ENCODE data around the gene WDHD1.
"Not testable (repeated sequence)": the region's sequence is repeated elsewhere in the genome, so short reads cannot be mapped to it uniquely, and the experiment has no call there.

The WDHD1 gene

GRCh38 chr14:54902521-54903420, 124.1 kb downstream of the WDHD1 start, which contains the start of gene GCH1:
Gene GCH1, minus strand, starts transcription at chr14:54902826. Its CDS starts 163 bp downstream, at chr14:54902663.
- DNase-seq, result peak; percentile 77 to 79

DNA sequence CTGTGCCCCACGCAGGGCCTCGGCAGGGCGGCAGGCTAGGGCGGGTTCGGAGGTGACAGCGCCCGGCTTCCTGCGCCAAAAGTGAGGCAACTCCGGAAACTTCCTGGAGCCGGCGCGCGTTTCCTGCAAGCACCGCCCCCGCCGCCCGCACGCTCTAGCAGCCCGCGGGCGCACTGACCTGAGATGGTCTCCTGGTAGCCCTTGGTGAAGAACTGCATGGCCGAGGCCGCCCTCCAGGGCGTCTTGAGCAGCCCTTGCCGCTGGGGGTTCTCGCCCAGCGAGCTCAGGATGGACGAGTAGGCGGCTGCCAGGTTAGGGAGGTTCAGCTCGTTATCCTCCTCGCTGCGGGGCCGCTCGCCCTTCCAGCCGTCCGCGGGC, 124.8 kb downstream of the WDHD1 start:
- peak; percentile 75 to 84 for DNase-seq

- peak; percentile 17 to 28 for DNase-seq
Measured at GRCh38 chr14:54901380-54902142, 125.3 kb downstream of the WDHD1 start.

GRCh38 chr14:54899573-54899972, 127.3 kb downstream of the WDHD1 start:
- no peak for DNase-seq

DNA sequence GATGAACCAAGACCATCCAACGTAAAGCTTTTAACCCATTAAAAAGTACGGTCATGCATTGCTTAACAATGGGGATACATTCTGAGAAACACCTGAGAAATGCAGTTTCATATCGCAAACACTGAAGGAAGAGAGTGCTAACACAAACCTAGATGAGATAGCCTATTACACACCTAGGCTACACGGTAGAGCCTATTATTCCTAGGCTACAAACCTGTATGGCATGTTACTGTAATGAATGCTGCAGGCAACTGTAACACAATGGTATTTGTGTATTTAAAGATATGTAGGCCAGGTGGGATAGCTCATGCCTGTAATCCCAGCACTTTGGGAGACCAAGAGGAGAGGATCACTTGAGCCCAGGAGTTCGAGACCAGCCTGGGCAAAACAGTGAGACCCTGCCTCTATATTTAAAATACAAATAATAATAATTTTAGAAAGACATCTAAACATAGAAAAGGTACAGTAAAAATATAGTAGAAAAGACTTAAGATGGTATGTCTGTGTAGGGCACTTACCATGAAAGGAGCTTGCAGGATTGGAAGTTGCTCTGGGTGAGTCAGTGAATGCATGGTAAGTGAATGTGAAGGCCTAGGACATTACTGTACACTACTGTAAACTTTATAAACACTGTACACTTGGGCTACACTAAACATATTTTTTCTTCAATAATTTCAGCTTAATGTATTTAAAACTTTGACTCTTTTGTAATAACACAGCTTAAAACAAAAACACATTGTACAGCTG, 128.9 kb downstream of the WDHD1 start:
- not testable (repeated sequence) for DNase-seq

- no peak for DNase-seq
Measured at GRCh38 chr14:54895683-54896082, 131.2 kb downstream of the WDHD1 start.

DNA sequence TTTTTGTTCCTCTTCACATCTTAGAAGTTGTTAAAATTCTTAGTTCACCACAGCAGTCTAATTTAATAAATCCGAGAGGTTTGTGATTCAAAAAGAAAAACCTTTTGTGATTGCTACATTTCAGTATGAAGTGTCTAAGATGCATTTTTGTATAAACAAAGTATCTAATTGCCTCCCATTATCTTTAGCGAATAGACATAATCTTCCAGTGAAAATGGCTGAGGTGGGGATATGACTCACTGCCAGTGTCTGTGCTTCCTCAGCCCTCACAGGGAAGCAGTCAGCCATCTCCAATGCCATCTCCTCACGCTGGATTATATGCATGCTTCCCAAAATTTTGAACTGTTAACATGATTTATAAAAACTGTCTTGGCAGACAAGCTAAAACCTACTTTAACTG, 131.9 kb downstream of the WDHD1 start:
- no peak for DNase-seq

DNA sequence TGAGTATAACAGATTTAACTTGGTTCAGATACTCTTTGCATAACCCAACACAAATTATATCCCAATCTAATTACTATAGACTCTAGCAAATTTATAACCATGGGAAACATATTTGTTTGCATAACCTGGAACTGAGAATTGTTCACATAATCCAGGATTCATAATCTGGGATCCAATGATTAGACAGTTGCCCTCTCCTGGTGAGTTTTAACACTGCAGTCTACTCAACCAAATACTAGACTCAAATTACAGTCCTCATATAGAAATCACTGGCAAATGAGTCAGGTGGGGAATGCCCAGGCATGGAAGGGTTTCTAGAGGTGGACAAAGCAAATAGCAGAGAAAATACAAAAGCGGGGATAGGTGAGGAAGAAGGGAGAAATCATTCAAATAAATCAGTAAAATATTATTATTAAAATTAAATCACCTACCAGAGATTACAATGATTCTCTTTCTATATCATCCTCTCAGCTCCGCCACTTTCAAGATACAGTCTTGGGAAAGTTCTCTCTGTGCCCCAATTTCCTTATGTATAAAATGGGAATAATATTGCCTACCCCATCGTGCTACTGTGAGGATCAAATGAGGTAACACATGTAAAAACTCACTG, 133.6 kb downstream of the WDHD1 start:
- peak in 1 of 2 donors; percentile 42 for DNase-seq

DNA sequence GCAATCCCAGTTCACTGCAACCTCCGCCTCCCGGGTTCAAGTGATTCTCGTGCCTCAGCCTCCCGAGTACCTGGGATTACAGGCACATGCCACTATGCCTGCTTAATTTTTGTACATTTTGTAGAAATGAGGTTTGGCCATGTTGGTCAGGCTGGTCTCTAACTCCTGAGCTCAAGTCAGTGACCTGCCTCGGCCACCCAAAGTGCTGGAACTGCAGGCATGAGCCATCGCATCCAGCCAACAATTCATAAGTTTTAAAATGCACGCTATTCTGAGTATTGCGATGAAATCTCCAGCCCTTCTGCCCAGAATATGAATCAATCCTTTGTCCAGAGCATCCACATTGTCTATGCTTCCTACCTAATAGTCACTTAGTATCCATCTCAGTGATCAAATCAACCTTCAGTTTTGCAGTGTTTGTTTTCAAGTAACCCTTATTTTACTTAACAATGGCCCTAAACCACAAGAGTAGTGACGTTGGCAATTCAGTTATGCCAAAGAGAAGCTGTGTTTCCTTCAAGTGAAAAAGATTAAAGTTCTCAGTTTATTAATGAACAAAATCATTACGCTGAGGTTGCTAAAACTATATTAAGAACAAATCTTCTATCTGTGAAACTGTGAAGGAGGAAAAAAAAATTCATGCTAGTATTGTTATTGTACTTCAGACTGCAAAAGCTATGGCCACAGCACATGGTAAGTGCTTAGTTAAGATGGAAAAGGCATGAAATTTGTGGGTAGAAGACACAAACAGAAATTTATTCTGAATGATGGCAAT, 135.2 kb downstream of the WDHD1 start:
- no peak for DNase-seq

- DNase-seq, result no peak
Measured at GRCh38 chr14:54890788-54891187, 136.1 kb downstream of the WDHD1 start.

GRCh38 chr14:54889919-54890318, 137.0 kb downstream of the WDHD1 start:
- DNase-seq, result no peak
